Osteoblast (primary cell): ENCODE results near the gene CA12. TPM values are rescaled to one million over a fixed set of nuclear protein-coding genes. Genes with fewer than 3 reads are reported as not detected.

Experiments
- DNase-seq: peaks from one replicate; pipeline ENCODE4 v3.0.0; 2011; ENCODE audit warnings: low spot score, mixed read lengths; ENCODE audit not compliant: insufficient read length; ENCODE audit errors: missing footprints
- H2AFZ ChIP-seq: 2 replicates; pipeline ENCODE4 v1.6.0; 2011; ENCODE audit warnings: mild to moderate bottlenecking, low read length
- H3K27ac ChIP-seq: 2 replicates; pipeline ENCODE4 v1.5.1; 2011; ENCODE audit warnings: mild to moderate bottlenecking, low read depth, low read length, moderate library complexity
- H3K27me3 ChIP-seq: 2 replicates; pipeline ENCODE4 v1.6.0; 2012; ENCODE audit warnings: mild to moderate bottlenecking, control low read depth, inconsistent platforms, low read length, moderate library complexity; ENCODE audit not compliant: insufficient read depth
- H3K36me3 ChIP-seq: 2 replicates; pipeline ENCODE4 v1.5.1; 2011; ENCODE audit warnings: mild to moderate bottlenecking, low read length, control low read depth, moderate library complexity; ENCODE audit not compliant: insufficient read depth
- H3K4me1 ChIP-seq: 2 replicates; pipeline ENCODE4 v1.5.1; 2011; ENCODE audit warnings: mild to moderate bottlenecking, low read length, control low read depth, moderate library complexity; ENCODE audit not compliant: insufficient read depth
- H3K4me2 ChIP-seq: 2 replicates; pipeline ENCODE4 v1.6.0; 2011; ENCODE audit warnings: mild to moderate bottlenecking, low read length; ENCODE audit not compliant: insufficient read depth
- H3K4me3 ChIP-seq: fragments of 200-600 bp; sonication (generic); 3 replicates; pipeline ENCODE4 v1.5.1; 2012; ENCODE audit warnings: mild to moderate bottlenecking, low read length, inconsistent platforms; ENCODE audit not compliant: insufficient read depth
- H3K79me2 ChIP-seq: 2 replicates; pipeline ENCODE4 v1.6.0; 2012; ENCODE audit warnings: mild to moderate bottlenecking, low read length, control low read depth, inconsistent platforms; ENCODE audit not compliant: insufficient read depth
- H3K9me3 ChIP-seq: 2 replicates; pipeline ENCODE4 v1.5.1; 2011; ENCODE audit warnings: low read depth, low read length, control low read depth
- H4K20me1 ChIP-seq: 2 replicates; pipeline ENCODE4 v1.6.0; 2012; ENCODE audit warnings: mild to moderate bottlenecking, low read length, control low read depth; ENCODE audit not compliant: insufficient read depth
- CTCF ChIP-seq: IDR thresholded peaks from 2 replicates; pipeline ENCODE4 v1.5.1; 2011; ENCODE audit warnings: mild to moderate bottlenecking, low read depth, low read length, moderate library complexity; ENCODE audit errors: extremely low read depth
- total RNA-seq: library from RNA; depleted of rRNA; stranded (reverse); fragments of >200 nt; gene quantifications from 2 replicates; pipeline ENCODE4 v1.2.3, GENCODE V29; 2012

Gene CA12
- total RNA-seq, 1 donor, result 107 TPM

DNA sequence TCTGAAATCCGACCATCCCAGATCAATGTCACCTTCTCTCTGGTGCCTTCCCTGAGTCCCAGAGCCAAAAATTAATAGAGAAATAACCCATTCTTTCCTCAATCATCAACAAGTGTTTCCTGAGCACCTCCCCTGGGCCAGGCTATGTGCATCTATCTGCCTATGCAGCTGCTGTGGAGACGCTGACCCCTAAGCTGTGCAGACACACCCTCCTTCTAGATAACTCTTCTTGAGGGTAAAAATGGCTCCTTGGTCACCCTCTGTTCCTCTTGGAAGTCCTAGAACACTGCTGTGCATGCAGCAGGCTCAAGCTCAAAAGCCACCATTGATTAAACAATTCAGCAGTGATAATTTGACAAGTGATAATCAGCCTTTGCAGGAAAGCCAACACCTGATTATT lies 18.4 kb downstream of the CA12 start:
- H3K27me3 ChIP-seq, result no peaks in the 10 kb centered on the region
- H3K79me2 ChIP-seq, result peaks cover 14% of the 10 kb centered on the region
- H4K20me1 ChIP-seq, result peaks cover 8% of the 10 kb centered on the region
- H2AFZ ChIP-seq, result no peak overlapping the region
- H3K36me3 ChIP-seq, result peaks cover 14% of the 10 kb centered on the region
- no peak for DNase-seq
- no peak overlapping the region for H3K27ac ChIP-seq
- H3K4me3 ChIP-seq, result no peak overlapping the region
- H3K9me3 ChIP-seq, result no peaks in the 10 kb centered on the region
- no peak for TF ChIP-seq CTCF
- H3K4me2 ChIP-seq, result no peak overlapping the region
- H3K4me1 ChIP-seq, result peaks cover 3% of the 10 kb centered on the region

DNA sequence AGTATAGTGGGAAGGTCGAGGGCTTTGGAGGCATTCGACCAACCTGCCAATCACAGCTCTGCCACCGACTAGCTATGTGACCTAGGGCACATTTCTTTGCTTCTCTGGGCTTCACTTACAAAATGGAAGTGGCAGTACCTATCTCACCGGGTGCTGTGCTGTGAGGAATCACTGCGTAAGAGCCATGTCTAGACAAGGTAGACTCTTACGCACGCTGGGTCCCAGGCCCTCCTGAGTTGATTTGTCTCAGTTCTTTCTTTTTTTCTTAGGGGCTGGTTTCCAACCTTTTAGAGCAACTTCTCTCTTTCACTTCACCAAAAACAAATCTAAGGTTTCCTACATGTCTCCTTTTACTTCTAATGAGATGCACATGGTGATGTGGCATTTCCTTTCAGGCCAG lies 18.8 kb downstream of the CA12 start:
- no peak overlapping the region for H3K4me3 ChIP-seq
- H3K9me3 ChIP-seq, result no peaks in the 10 kb centered on the region
- H3K27me3 ChIP-seq, result no peaks in the 10 kb centered on the region
- H3K4me1 ChIP-seq, result peaks cover 3% of the 10 kb centered on the region
- TF ChIP-seq CTCF, result no peak
- H3K79me2 ChIP-seq, result peaks cover 11% of the 10 kb centered on the region
- peaks cover 8% of the 10 kb centered on the region for H4K20me1 ChIP-seq
- H3K27ac ChIP-seq, result no peak overlapping the region
- no peak overlapping the region for H2AFZ ChIP-seq
- peaks cover 10% of the 10 kb centered on the region for H3K36me3 ChIP-seq
- no peak overlapping the region for H3K4me2 ChIP-seq
- DNase-seq, result no peak

GRCh38 chr15:63362196-63362595 lies 19.4 kb downstream of the CA12 start:
- no peak overlapping the region for H2AFZ ChIP-seq
- DNase-seq, result peak; percentile 67

GRCh38 chr15:63360170-63360569 lies 21.5 kb downstream of the CA12 start:
- Histone ChIP-seq H3K9me3 (no peaks in the 10 kb centered on the region), H3K27me3 (no peaks in the 10 kb centered on the region), H2AFZ (no peak overlapping the region), H3K27ac (no peak overlapping the region), H3K79me2 (peaks cover 16% of the 10 kb centered on the region), H3K4me3 (no peak overlapping the region), H3K36me3 (peaks cover 13% of the 10 kb centered on the region), H3K4me1 (no peaks in the 10 kb centered on the region), H4K20me1 (peaks cover 11% of the 10 kb centered on the region), H3K4me2 (no peak overlapping the region)
- no peak for DNase-seq
- no peak for TF ChIP-seq CTCF

More at GRCh38 chr15:63362196-63362595, 19.4 kb downstream of the CA12 start:
- Histone ChIP-seq H4K20me1 (peaks cover 8% of the 10 kb centered on the region), H3K27me3 (no peaks in the 10 kb centered on the region), H3K9me3 (no peaks in the 10 kb centered on the region), H3K36me3 (peaks cover 9% of the 10 kb centered on the region), H3K79me2 (peaks cover 11% of the 10 kb centered on the region), H3K27ac (no peak overlapping the region), H3K4me2 (no peak overlapping the region), H3K4me1 (peaks cover 3% of the 10 kb centered on the region), H3K4me3 (no peak overlapping the region)
- no peak for TF ChIP-seq CTCF
